IMR-90 (cell line): ENCODE data around the gene THY1. TPM values are rescaled to one million over a fixed set of nuclear protein-coding genes. Genes with fewer than 3 reads are reported as not detected.

Experiments
- ATAC-seq: fragments of 200-7000 bp; cut with Tn5 transposase; 2 replicates; pipeline ENCODE4 v1.9.1; 2020; ENCODE audit warnings: low read depth, mild to moderate bottlenecking, moderate library complexity
- BruUV-seq: library from RNA; stranded (reverse); fragments of 400-500 nt; replicated peaks from 2 replicates; lab custom pipeline; 2021; lab: Mats Ljungman, UMichigan
- CTCF ChIA-PET: fragments of 300-600 bp; formaldehyde crosslinking; extraction: SDS; loops from one replicate; lab custom pipeline; 2021; ENCODE audit warnings: antibody characterized with exemption; lab: Yijun Ruan, JAX
- POLR2A ChIA-PET: fragments of 300-600 bp; sonication (Branson Sonifier 250); formaldehyde crosslinking; loops from one replicate; lab custom pipeline; 2022; ENCODE audit warnings: antibody characterized with exemption; ENCODE audit not compliant: unreplicated experiment; lab: Charles Lee
- DNase-seq: peaks from one replicate; pipeline ENCODE4 v3.0.0; 2013
- H2AFZ ChIP-seq: replicated peaks from 2 replicates; pipeline ENCODE3; 2013; ENCODE audit warnings: low read length, mild to moderate bottlenecking; ENCODE audit not compliant: poor library complexity
- H2AK5ac ChIP-seq: 2 replicates; pipeline ENCODE4 v1.6.1; 2013; ENCODE audit warnings: low read depth, low read length, inconsistent platforms
- H2AK9ac ChIP-seq: replicated peaks from 2 replicates; pipeline ENCODE3; 2013; ENCODE audit warnings: mild to moderate bottlenecking, low read depth, low read length, moderate library complexity; ENCODE audit not compliant: poor library complexity
- H2BK120ac ChIP-seq: 2 replicates; pipeline ENCODE4 v1.6.1; 2013; ENCODE audit warnings: low read depth, low read length, inconsistent platforms
- H2BK15ac ChIP-seq: 3 replicates; pipeline ENCODE4 v1.6.1; 2013; ENCODE audit warnings: low read depth, low read length, inconsistent platforms
- H2BK20ac ChIP-seq: 2 replicates; pipeline ENCODE4 v1.6.1; 2013; ENCODE audit warnings: low read depth, mild to moderate bottlenecking, inconsistent platforms, low read length, moderate library complexity
- H2BK5ac ChIP-seq: 2 replicates; pipeline ENCODE4 v1.6.1; 2013; ENCODE audit warnings: mild to moderate bottlenecking, low read depth, low read length, inconsistent platforms; ENCODE audit not compliant: poor library complexity, severe bottlenecking
- H3K14ac ChIP-seq: replicated peaks from 2 replicates; pipeline ENCODE4 v1.6.1; 2013; ENCODE audit warnings: low read depth, low read length, inconsistent platforms
- H3K18ac ChIP-seq: 2 replicates; pipeline ENCODE4 v1.6.1; 2013; ENCODE audit warnings: low read depth, low read length, control low read depth
- H3K23ac ChIP-seq: 2 replicates; pipeline ENCODE4 v1.6.1; 2013; ENCODE audit warnings: low read depth, low read length, inconsistent platforms
- H3K27ac ChIP-seq: 2 replicates; pipeline ENCODE4 v1.5.1; 2013; ENCODE audit warnings: mild to moderate bottlenecking, control low read depth, low read length; ENCODE audit not compliant: insufficient read depth
- H3K27me3 ChIP-seq: 2 replicates; pipeline ENCODE4 v1.6.1; 2013; ENCODE audit warnings: low read length; ENCODE audit not compliant: control insufficient read depth, insufficient read depth
- H3K36me3 ChIP-seq: 2 replicates; pipeline ENCODE4 v1.6.1; 2013; ENCODE audit warnings: low read length, mixed read lengths; ENCODE audit not compliant: control insufficient read depth, insufficient read depth
- H3K4ac ChIP-seq: 2 replicates; pipeline ENCODE4 v1.6.1; 2013; ENCODE audit warnings: low read depth, low read length, inconsistent platforms
- H3K4me1 ChIP-seq: 2 replicates; pipeline ENCODE4 v1.6.1; 2013; ENCODE audit warnings: low read length, mixed read lengths; ENCODE audit not compliant: control insufficient read depth, insufficient read depth
- H3K4me2 ChIP-seq: 2 replicates; pipeline ENCODE4 v1.6.1; 2013; ENCODE audit warnings: low read depth, mild to moderate bottlenecking, control low read depth, low read length, moderate library complexity
- H3K4me3 ChIP-seq: 2 replicates; pipeline ENCODE4 v1.5.1; 2013; ENCODE audit warnings: low read depth, mild to moderate bottlenecking, control low read depth, low read length, moderate library complexity; ENCODE audit not compliant: insufficient read depth
- H3K56ac ChIP-seq: 2 replicates; pipeline ENCODE4 v1.6.1; 2013; ENCODE audit warnings: low read length, inconsistent platforms; ENCODE audit not compliant: insufficient read depth; ENCODE audit errors: extremely low read depth
- H3K79me1 ChIP-seq, 2 experiments: 2 replicates each; pipeline ENCODE4 v1.6.1; 2013; ENCODE audit warnings: low read length in 2 of 2, inconsistent platforms in 1 of 2, low read depth in 1 of 2
- H3K9ac ChIP-seq: 2 replicates; pipeline ENCODE4 v1.6.1; 2013; ENCODE audit warnings: low read depth, low read length, control low read depth
- H3K9me1 ChIP-seq: 2 replicates; pipeline ENCODE4 v1.6.1; 2013; ENCODE audit warnings: low read length, inconsistent platforms; ENCODE audit not compliant: insufficient read depth
- H3K9me3 ChIP-seq: 2 replicates; pipeline ENCODE4 v1.6.1; 2013; ENCODE audit warnings: low read length; ENCODE audit not compliant: control insufficient read depth, insufficient read depth
- H4K20me1 ChIP-seq: 2 replicates; pipeline ENCODE4 v1.6.1; 2013; ENCODE audit warnings: low read length, inconsistent platforms; ENCODE audit not compliant: insufficient read depth
- H4K5ac ChIP-seq: 2 replicates; pipeline ENCODE4 v1.6.1; 2013; ENCODE audit warnings: mild to moderate bottlenecking, low read depth, low read length, control low read depth
- H4K8ac ChIP-seq, 2 experiments: 2 replicates each; pipeline ENCODE4 v1.6.1; 2013; ENCODE audit warnings: low read depth in 2 of 2, low read length in 2 of 2, control low read depth in 1 of 2, inconsistent platforms in 1 of 2
- H4K91ac ChIP-seq: 2 replicates; pipeline ENCODE4 v1.6.1; 2013; ENCODE audit warnings: low read depth, low read length, inconsistent platforms; ENCODE audit not compliant: insufficient read depth
- BHLHE40 ChIP-seq: fragments of 150-350 bp; IDR thresholded peaks from 2 replicates; pipeline ENCODE4 v1.6.1; 2016; ENCODE audit warnings: mild to moderate bottlenecking, low read depth, low read length
- CHD1 ChIP-seq: IDR thresholded peaks from 2 replicates; pipeline ENCODE4 v1.6.1; 2012; ENCODE audit warnings: low read depth, low read length, improper control_type of control experiment
- CTCF ChIP-seq: conservative IDR thresholded peaks from 2 replicates; pipeline ENCODE4 v1.5.1; 2012; ENCODE audit warnings: mild to moderate bottlenecking, low read depth, low read length, improper control_type of control experiment
- ELK1 ChIP-seq: fragments of 150-350 bp; IDR thresholded peaks from 2 replicates; pipeline ENCODE4 v1.6.1; 2016; ENCODE audit warnings: low read depth, mild to moderate bottlenecking, low read length, moderate library complexity, borderline replicate concordance
- FOS ChIP-seq: fragments of 150-350 bp; IDR thresholded peaks from 2 replicates; pipeline ENCODE4 v1.6.1; 2016; ENCODE audit warnings: low read depth, low read length
- MAFK ChIP-seq: IDR thresholded peaks from 2 replicates; pipeline ENCODE4 v1.6.1; 2012; ENCODE audit warnings: low read depth, low read length, improper control_type of control experiment
- MAZ ChIP-seq: IDR thresholded peaks from 2 replicates; pipeline ENCODE4 v1.6.1; 2012; ENCODE audit warnings: low read depth, mild to moderate bottlenecking, low read length, improper control_type of control experiment, moderate library complexity, borderline replicate concordance
- MXI1 ChIP-seq: IDR thresholded peaks from 2 replicates; pipeline ENCODE4 v1.6.1; 2012; ENCODE audit warnings: low read depth, mild to moderate bottlenecking, low read length, moderate library complexity, borderline replicate concordance
- NFE2L2 ChIP-seq: fragments of 150-350 bp; IDR thresholded peaks from 2 replicates; pipeline ENCODE4 v1.6.1; 2016; ENCODE audit warnings: low read depth, mild to moderate bottlenecking, low read length
- RAD21 ChIP-seq: IDR thresholded peaks from 2 replicates; pipeline ENCODE4 v1.6.1; 2012; ENCODE audit warnings: low read length, improper control_type of control experiment
- RCOR1 ChIP-seq: IDR thresholded peaks from 2 replicates; pipeline ENCODE4 v1.6.1; 2012; ENCODE audit warnings: mild to moderate bottlenecking, low read length, improper control_type of control experiment; ENCODE audit not compliant: insufficient replicate concordance
- RFX5 ChIP-seq: IDR thresholded peaks from 2 replicates; pipeline ENCODE4 v1.8.0; 2012; ENCODE audit warnings: low read depth, mild to moderate bottlenecking, low read length, moderate library complexity
- USF2 ChIP-seq: fragments of 150-350 bp; IDR thresholded peaks from 2 replicates; pipeline ENCODE4 v1.6.1; 2017; ENCODE audit warnings: mild to moderate bottlenecking, antibody characterized with exemption, low read length, low read depth
- WGBS, 2 experiments: methylation state at CpG; one replicate each; pipeline versions ENCODE4 v1.1.5 to v1.1.7; 2013; ENCODE audit warnings: missing lambda C conversion rate in 2 of 2; ENCODE audit not compliant: insufficient read length in 1 of 2; ENCODE audit errors: extremely low coverage in 2 of 2; 5-methylcytosine and 5-hydroxymethylcytosine counted together
- dilution Hi-C: fragments of 300-500 bp; cut with HindIII; formaldehyde crosslinking; loops from one replicate; pipeline ENCODE4 v1.14.3; 2018; ENCODE audit warnings: low sequenced_read_pairs; ENCODE audit not compliant: unreplicated experiment
- in situ Hi-C: fragments of 300-500 bp; cut with MboI; formaldehyde crosslinking; loops from 3 replicates; pipeline ENCODE4 v1.14.3; 2019; ENCODE audit warnings: low sequenced_read_pairs, inconsistent platforms, mixed read lengths
- intact Hi-C: fragments of 100-400 bp; cut with micrococcal nuclease; formaldehyde crosslinking; loops from 2 replicates; pipeline ENCODE4 v1.10.0; 2022
- polyA plus RNA-seq, 3 experiments: library from polyadenylated mRNA; depleted of rRNA; stranded (reverse); fragments of >200 nt; gene quantifications; 2 replicates each; pipeline ENCODE4 v1.2.3, GENCODE V29; 2012; ENCODE audit warnings: low replicate concordance in 1 of 3
- total RNA-seq: library from RNA; depleted of rRNA; stranded (reverse); fragments of >200 nt; gene quantifications from 2 replicates; pipeline ENCODE4 v1.2.3, GENCODE V29; 2012

Gene THY1
- total and polyA plus RNA-seq, 2 of the 4 experiments (the other 2 are of a cell fraction): 703 to 2,603 TPM

- Histone ChIP-seq H3K36me3 (peaks cover 23% of the 10 kb centered on the region), H2BK120ac (no peak overlapping the region), H3K27ac (no peak overlapping the region), H3K4me2 (no peak overlapping the region), H3K9ac (no peak overlapping the region), H3K4me3 (no peak overlapping the region), H3K56ac (no peak overlapping the region), H3K27me3 (no peaks in the 10 kb centered on the region), H2BK5ac (no peak overlapping the region), H4K20me1 (peaks cover 33% of the 10 kb centered on the region), H2BK15ac (no peak overlapping the region), H2BK20ac (no peak overlapping the region), H4K91ac (no peak overlapping the region), H3K79me1 (peaks cover 17 to 39% of the 10 kb centered on the region in 2 experiments), H4K5ac (no peak overlapping the region; the same call in 1 of the 2 replicates), H3K14ac (no peak overlapping the region), H3K18ac (no peak overlapping the region), H2AFZ (no peak overlapping the region), H3K9me1 (peaks cover 36% of the 10 kb centered on the region), H3K9me3 (no peaks in the 10 kb centered on the region), H2AK5ac (peak overlapping the region; percentile 14; the same call in 1 of the 2 replicates), H3K4me1 (peaks cover 22% of the 10 kb centered on the region), H3K23ac (no peak overlapping the region), H3K4ac (0 out of 2 replicates have a peak overlapping the region, but pooled peaks have one; percentile 4), H4K8ac (no peak overlapping the region), H2AK9ac (no peak overlapping the region)
- ChIA-PET CTCF (interaction anchor here (1.2 kb wide), 1 partner anchor 59 kb away, joined by 4 read pairs; no protein-coding TSS in a partner anchor), POLR2A (no interaction called here)
- BruUV-seq: no TSS peak
- in situ Hi-C loops (no loop called here), dilution Hi-C loops (no loop called here), intact Hi-C loops (no loop called here)
- ATAC-seq (no peak), DNase-seq (no peak)
- TF ChIP-seq ELK1 (no peak), NFE2L2 (no peak), CTCF (no peak), RCOR1 (no peak), RAD21 (no peak), BHLHE40 (no peak), MXI1 (no peak), MAZ (no peak), USF2 (no peak), RFX5 (no peak), MAFK (no peak), FOS (no peak), CHD1 (no peak)
- WGBS, 2 experiments: 100% methylated on average over 2 of the region's 3 CpGs; no CpG with 5 or more reads in 1 of the 2 experiments
These were observed 7.5 kb downstream of the THY1 start for GRCh38 chr11:119415517-119415916.
